Measurements from ENCODE around the gene CDC5L. TPM values are rescaled to one million over a fixed set of nuclear protein-coding genes. Genes with fewer than 3 reads are reported as not detected.

The CDC5L gene
- total and polyA plus RNA-seq, 2 experiments from 2014 or later: 17.1 to 20.3 TPM

DNA sequence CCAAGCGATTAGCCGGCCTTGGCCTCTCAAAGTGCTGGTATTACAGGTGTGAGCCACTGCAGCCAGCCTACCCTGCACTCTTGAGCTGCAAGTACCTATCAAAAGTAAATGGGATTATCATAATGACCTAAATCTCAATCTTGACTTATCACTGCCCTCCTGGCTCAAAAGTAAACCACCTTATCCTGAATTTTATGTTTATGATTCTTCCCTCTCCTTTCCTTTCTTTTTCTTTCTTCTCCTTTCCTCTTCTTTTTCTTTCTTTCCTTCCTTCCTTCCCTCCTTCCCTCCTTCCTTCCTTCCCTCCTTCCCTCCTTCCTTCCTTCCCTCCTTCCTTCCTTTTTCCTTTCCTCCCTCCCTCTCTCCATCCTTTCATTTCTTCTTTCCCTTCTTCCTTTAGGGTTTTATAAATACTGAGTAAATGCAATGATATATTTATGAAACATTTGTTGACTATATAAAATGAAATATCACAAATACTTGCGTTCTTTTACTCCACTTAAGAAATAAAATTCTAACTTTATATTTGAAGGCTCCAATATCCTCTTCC, 24.1 kb upstream of the CDC5L start:
- H3K4me1 ChIP-seq (ENCODE audit: low read depth): no peaks in the 10 kb centered on the region
- no peak for DNase-seq (ENCODE audit: low read depth in 1 of 2, low spot score in 1 of 2)
- H3K27me3 ChIP-seq: no peaks in the 10 kb centered on the region
- H3K27ac ChIP-seq: no peak overlapping the region
- no peak for TF ChIP-seq CTCF (IDR thresholded peaks at IDR 0.05; ENCODE audit: low read depth, low read length)
- H3K4me3 ChIP-seq: no peak overlapping the region
- no peaks in the 10 kb centered on the region for H3K36me3 ChIP-seq
- no peaks in the 10 kb centered on the region for H3K9me3 ChIP-seq (ENCODE audit: low read depth)

- Histone ChIP-seq H3K36me3 (no peaks in the 10 kb centered on the region), H3K9me3 (ENCODE audit: low read depth) (no peaks in the 10 kb centered on the region), H3K27ac (no peak overlapping the region), H3K4me1 (ENCODE audit: low read depth) (no peaks in the 10 kb centered on the region), H3K4me3 (no peak overlapping the region), H3K27me3 (no peaks in the 10 kb centered on the region)
- no peak for DNase-seq (ENCODE audit: low read depth in 1 of 2, low spot score in 1 of 2)
- no peak for TF ChIP-seq CTCF (IDR thresholded peaks at IDR 0.05; ENCODE audit: low read depth, low read length)
Measured at GRCh38 chr6:44366781-44367180, 20.7 kb upstream of the CDC5L start.

- Histone ChIP-seq H3K9me3 (ENCODE audit: low read depth) (no peaks in the 10 kb centered on the region), H3K27me3 (no peaks in the 10 kb centered on the region), H3K36me3 (no peaks in the 10 kb centered on the region), H3K4me1 (ENCODE audit: low read depth) (no peaks in the 10 kb centered on the region), H3K4me3 (no peak overlapping the region), H3K27ac (no peak overlapping the region)
- no peak for TF ChIP-seq CTCF (IDR thresholded peaks at IDR 0.05; ENCODE audit: low read depth, low read length)
- no peak for DNase-seq (ENCODE audit: low read depth in 1 of 2, low spot score in 1 of 2)
Measured at GRCh38 chr6:44367681-44368080, 19.8 kb upstream of the CDC5L start.

GRCh38 chr6:44373051-44373450, 14.5 kb upstream of the CDC5L start:
- DNase-seq (ENCODE audit: low read depth in 1 of 2, low spot score in 1 of 2): no peak
- Histone ChIP-seq H3K27me3 (no peaks in the 10 kb centered on the region), H3K4me3 (no peak overlapping the region), H3K4me1 (ENCODE audit: low read depth) (no peaks in the 10 kb centered on the region), H3K9me3 (ENCODE audit: low read depth) (no peaks in the 10 kb centered on the region), H3K36me3 (no peaks in the 10 kb centered on the region), H3K27ac (no peak overlapping the region)
- TF ChIP-seq CTCF (IDR thresholded peaks at IDR 0.05; ENCODE audit: low read depth, low read length): no peak

DNA sequence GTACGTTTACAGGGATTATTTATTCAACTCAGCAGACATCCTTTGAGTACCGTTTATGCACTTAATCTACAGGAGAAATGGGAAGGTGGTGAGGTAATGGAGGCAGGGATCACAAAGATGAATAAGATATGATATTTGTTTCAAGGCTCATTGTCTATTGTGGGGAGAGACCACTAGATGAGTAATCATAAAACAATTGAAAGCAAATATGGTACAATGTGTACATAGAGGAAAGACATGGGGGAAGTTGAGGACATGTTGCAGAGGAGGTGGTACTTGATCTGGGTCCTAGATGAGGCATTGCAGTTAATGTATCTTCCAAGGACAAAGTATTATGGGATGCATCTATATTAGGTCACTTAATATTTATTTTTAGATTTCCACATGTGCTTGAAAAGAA, 13.7 kb upstream of the CDC5L start:
- DNase-seq (ENCODE audit: low read depth in 1 of 2, low spot score in 1 of 2): no peak
- Histone ChIP-seq H3K36me3 (no peaks in the 10 kb centered on the region), H3K27me3 (no peaks in the 10 kb centered on the region), H3K4me1 (ENCODE audit: low read depth) (no peaks in the 10 kb centered on the region), H3K4me3 (no peak overlapping the region), H3K27ac (no peak overlapping the region), H3K9me3 (ENCODE audit: low read depth) (no peaks in the 10 kb centered on the region)
- no peak for TF ChIP-seq CTCF (IDR thresholded peaks at IDR 0.05; ENCODE audit: low read depth, low read length)

DNA sequence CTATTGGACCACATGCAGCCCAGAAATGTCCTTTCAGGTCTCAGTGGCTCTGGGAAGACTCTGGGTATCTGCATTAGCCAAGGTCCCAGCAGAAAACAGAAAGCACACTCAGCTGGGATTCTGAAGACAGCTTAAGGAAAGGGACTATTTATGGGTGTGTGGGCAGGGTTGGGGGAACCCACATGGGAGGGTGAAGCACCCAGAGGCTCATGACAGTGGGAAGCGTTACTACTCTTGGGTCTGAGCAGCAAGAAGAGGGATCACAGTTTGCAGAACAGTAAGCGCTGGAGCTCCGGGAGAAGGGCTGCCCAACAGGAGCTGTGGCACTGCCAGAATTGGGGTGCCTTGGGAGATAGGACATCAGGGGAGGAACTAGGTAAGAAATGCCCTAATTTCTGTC, 12.4 kb upstream of the CDC5L start:
- H3K27me3 ChIP-seq: no peaks in the 10 kb centered on the region
- no peak for DNase-seq (ENCODE audit: low read depth in 1 of 2, low spot score in 1 of 2)
- no peaks in the 10 kb centered on the region for H3K9me3 ChIP-seq (ENCODE audit: low read depth)
- H3K4me1 ChIP-seq (ENCODE audit: low read depth): no peaks in the 10 kb centered on the region
- H3K4me3 ChIP-seq: no peak overlapping the region
- H3K36me3 ChIP-seq: no peaks in the 10 kb centered on the region
- no peak for TF ChIP-seq CTCF (IDR thresholded peaks at IDR 0.05; ENCODE audit: low read depth, low read length)
- no peak overlapping the region for H3K27ac ChIP-seq

Data from cardiac muscle cell (in vitro differentiated cells and primary cell).